GM21786 (cell line): ENCODE results near the gene SLC40A1.

Experiments used
- ATAC-seq: cut with Tn5 transposase; IDR thresholded peaks from one replicate; pipeline ENCODE4 v1.9.1; 2021; ENCODE audit not compliant: unreplicated experiment

The SLC40A1 gene

DNA sequence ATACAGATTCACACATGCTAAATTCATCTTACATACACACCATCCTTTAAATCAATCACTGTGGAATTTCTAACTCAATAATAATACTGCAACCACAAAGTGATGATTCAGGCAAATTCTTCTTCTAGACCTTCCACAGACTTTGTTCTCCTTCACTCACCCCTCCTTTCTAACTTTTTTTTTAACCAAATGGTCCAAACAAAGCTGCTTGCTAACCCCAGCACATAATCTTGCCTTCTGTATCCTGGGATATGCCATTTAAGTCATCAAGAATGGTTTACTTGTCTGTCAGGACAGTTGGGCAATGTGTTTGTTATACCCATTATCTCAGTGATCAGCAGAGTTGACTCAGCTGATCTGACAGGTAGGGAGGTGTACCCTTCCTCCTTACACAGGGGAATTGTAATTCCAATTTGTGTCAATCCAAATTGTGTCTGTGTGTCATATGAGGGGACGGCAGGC lies 10.0 kb downstream of the SLC40A1 start:
- no peak for ATAC-seq

DNA sequence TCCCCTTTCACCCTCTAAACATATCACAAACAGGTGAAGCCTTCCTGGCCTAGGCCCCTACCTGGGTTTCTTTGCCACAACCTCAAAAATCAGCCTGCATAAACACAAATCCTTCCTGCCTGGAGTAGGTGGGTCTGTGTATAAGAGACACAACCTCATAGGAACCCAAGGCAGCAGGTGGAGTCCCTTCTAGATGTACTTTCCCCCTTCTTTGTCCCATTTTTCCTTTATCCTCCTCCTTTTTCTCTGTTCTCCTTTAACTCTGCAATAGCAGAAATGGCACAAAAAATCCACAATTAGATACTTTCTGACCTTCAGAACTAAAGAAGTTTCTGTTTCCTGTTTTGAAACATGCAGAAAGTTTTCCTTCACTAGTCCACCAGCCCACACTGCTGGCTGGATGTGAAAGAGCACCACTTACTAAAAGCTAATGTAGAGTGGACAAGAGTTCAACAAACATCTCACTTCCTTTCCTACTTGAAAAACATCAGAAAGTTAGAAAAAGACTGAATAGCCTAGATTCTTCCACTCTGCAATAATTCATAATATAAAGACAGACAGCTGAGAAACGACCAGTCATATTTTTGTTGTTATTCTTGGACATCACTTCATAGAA lies 11.2 kb downstream of the SLC40A1 start:
- ATAC-seq = peak; percentile 66

DNA sequence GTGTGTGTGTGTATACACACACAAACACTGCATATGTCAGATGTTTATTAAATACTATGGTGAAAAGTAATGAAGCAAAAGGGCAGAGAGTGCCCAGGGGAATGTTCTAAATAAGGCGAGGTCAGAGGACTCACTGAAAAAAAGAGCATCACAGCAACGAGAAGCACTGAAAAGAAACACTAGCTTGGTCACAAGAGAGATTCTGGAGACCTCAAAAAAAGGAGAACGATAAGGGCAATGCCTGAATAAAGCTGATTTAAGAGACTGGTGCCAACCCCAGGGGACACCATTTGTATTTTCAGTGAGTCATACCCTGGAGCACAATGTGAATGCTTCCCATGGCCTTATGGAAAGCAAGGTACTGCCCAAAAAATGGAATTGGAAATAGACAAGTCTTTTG lies 14.5 kb downstream of the SLC40A1 start:
- no peak for ATAC-seq

DNA sequence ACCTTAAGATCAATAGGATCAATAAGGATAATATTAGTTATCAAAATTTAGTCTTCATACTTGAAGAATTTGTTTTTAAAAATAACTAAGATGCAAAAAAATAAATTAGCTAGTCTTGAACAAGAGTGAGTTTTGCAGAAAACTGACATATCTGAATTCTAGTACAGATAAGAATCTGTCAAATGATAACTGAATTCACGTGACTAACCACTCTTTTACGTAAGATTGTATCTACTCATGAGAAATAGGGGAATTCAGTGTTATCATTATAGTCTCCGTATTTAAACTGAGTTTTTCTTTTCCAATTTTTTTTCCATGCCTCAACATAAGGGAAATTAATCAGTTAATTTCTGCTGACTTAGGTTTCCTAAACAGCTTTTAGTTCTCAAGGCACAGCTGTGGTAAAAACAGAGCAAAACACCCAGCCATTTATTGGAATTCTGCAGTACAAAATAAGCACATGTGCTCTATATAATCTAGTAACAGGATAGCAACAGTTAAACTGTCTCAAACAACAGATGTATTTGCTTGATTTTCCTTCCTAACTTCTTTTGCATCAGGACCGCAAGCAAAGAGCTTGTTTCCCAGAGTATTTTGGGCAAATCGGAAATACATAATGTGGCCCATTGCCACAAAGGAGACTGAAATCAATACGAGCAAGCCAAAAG lies 19.1 kb downstream of the SLC40A1 start:
- no peak for ATAC-seq

DNA sequence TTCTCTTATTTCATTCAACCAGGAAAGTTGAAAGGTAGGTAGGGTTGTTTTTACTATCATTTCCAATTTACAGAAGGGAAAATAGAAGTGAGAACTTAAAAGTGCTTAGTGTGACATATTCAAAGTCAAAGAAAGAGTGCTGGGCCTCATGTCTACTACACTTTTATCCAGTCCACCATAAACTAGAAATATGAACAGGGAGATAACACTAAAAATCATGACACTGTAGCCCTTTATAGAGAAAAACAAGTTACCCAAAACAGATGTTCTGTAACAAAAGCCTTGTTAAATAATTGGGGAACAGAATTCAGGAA lies 20.4 kb downstream of the SLC40A1 start:
- ATAC-seq = no peak

DNA sequence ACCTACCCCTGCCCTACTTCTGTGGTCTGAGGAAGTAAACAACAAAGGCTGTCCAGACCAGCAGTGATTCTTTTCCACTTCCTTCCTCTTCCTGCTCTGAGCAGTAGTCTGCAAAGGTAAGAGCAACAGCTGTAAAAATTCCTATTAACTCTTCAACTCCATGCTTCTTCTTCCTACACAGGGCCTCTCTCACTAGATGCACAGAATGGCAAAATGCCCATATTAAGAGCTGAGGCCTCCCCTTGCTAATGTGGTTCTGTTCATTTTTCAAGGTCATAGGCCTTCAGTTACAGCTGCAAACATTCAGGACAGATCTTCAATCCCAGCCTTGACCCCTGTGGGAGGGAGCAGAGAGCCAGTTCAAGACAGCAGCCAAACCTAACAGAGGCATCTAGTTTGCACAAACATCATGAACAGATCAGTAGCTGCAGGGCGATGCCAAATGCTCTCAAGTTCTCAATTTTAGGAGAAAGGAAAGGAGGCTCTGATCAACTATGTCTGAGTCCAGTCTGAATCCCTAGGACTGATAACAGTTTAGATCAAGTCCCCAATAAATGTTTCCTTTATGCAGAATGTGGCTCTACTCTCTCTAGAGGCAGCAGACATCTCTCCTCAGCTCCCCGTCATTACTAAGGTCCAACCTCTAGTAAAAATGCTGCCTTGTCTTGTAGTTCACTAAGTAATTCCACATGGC lies 20.9 kb downstream of the SLC40A1 start:
- ATAC-seq = no peak

DNA sequence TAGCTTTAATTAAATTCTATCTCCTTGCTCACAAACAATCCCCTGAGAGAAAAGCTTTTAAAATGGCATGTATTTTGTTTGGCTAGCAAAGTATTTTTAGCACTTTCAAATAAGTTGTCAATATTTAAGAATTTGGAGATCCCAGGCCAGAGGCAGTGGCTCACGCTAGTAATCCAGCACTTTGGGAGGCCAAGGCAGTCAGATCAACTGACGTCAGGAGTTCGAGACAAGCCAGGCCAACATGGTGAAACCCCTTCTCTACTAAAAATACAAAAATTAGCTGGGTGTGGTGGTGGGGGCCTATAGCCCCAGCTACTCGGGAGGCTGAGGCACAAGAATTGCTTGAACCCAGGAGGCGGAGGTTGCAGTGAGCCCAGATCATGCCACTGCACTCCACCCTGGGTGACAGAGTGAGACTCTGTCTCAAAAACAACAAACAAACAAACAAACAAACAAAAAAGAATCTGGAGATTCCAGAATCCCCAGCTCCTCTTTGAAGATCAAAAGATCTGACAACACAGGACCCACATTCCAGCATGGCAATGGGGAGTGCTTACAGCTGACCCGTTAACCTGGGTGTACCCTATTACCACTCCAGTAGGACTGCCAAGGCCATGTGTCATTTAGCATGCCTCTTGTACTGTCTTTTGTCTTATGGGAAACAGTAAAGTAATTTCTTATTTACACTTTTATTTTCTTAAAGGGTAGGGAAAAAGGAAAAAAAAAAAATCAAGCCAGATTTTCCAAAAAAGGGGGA lies 21.9 kb downstream of the SLC40A1 start:
- ATAC-seq = no peak

DNA sequence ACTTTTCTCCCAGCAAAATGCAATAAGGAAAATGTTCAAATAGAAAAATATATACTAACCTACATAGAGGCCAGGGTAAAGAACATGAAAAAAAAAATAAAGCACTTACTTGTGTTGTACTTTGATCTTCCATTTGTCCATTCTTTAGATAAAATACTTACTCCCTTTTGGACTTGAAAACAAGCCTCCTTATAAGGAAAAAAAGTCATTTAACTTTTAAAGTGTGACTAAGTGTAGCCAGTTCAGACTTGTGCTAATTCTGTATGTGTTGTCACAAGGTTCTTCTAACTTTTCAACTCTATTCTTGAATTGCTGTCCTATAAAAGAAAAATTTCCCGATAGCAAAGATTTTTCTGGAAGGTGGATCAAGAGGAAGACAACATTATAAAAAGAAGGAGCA lies 23.2 kb downstream of the SLC40A1 start:
- no peak for ATAC-seq

DNA sequence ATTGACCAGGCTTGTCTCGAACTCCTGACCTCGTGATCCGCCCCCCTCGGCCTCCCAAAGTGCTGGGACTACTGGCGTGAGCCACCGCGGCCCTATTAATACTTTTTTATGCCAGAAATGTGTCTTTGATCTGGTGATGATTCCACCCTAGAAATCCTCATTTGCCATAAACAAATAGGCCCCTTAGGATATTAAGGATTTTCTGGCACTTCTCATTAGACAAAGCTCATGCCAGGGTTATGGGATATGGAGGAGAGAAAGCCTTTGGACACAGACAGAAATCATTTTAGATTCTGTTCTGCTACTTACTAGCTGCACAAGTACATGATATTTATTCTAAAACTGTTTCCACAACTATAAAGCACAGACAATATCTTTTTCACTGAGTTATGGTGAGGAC lies 24.1 kb downstream of the SLC40A1 start:
- ATAC-seq = no peak

DNA sequence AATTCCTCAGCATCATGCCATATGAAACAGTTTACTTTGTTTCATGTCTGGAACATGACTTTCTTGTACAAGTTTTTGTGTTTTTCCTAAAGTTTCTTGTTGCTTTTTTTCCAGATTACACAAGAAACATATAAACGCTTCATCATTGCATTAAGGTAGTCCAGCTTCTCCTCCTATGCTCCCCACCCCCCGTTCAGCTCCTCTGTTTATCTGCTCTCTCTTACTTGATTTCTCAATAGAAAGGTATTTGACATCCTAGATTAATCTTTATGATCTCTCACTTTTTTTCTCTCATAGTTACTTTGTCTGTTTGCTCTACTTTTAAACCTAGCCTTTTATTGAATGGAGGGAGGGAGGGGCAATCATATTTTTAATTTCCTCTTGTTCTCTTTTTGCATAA lies 25.4 kb downstream of the SLC40A1 start:
- ATAC-seq = no peak

DNA sequence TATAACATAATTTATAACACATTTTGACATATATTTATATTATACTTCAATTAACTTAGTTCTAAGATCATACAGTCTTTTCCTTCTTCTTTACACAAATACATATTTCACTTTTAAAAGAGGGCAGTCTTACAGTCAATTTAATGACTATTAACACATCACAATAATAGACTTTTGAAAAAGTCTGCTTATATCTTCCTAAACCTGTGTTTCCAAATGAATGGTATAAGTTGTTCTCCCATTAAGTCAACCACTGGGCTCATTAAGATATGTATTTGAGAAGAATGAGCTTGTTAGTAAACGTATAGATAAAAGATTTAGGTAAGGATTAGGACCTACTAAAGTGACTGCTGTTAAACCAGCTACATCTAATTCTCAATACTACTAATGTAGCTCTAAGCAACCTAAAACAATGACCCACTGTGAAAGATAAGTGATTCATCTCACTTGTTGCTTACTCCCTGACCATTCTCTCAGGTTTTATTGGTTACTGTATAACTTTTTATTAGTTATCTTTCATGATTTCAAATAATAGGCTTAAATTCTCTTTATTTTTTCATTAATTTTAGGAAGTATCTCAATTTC lies 27.0 kb downstream of the SLC40A1 start:
- no peak for ATAC-seq

DNA sequence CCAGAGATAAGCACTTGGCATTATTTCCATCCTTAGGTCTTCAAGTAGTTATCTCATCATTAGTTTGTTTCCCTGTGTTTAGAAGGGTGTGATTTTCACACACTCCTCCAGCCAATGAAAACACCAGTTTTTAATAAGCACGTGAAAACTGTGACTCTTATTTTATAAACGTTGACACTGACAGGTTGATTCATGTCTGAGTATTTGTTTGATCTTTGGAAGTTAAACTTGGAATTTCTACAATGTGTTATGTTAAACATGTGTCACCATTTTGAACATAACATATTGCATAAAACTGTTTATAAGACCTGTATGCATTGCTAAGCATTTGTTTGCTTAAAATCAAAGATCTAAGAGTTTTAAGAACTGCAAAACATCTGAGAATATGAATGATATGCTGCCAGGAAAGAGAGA lies 27.6 kb downstream of the SLC40A1 start:
- ATAC-seq = no peak

DNA sequence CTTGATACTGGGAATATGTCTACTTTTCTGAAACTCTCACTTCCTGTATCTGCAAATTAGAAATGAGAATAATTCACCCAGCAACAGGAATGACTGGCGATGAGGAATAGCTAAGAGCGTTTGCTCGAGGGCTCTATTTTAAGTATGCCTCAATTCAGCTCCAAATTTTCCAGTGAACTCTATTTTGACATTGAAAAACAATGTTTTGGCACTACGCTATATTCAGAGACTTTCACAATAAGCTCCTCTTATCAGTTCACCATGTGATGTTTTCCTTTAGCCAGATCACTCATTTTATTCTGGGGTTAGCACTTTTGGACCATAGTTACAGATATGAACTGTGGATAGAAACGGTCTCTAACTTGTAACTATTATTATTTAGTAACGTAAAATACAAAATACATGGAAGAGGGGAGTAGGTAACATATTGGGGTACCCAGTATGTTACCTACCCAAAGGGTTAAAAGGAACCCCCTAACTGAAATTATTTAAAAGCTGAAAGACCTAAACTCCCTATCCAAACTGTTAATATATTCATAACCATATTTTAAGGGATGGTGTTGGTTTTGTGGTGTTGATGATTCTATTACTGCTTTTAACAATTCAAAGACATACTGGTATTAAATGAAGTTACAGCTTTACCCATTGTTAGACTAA lies 28.1 kb downstream of the SLC40A1 start:
- ATAC-seq = no peak

DNA sequence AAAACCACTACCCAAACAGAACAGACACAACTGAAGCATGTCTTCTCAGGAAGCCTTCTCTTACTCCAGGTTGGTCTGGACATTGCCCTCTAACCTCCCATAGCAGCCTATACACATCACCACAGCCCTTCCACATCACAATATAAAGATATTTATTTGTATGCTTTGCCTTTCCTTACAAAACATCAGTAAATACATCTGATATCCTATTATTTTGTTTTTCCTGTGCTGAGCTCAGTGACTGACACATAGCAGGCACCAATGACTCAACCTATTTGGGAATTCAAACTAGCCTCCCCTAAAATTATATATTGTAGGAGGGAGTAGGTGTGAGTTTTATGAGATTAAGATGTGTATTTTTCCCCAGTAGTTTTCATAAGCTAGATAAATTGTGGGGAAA lies 28.8 kb downstream of the SLC40A1 start:
- ATAC-seq = no peak

DNA sequence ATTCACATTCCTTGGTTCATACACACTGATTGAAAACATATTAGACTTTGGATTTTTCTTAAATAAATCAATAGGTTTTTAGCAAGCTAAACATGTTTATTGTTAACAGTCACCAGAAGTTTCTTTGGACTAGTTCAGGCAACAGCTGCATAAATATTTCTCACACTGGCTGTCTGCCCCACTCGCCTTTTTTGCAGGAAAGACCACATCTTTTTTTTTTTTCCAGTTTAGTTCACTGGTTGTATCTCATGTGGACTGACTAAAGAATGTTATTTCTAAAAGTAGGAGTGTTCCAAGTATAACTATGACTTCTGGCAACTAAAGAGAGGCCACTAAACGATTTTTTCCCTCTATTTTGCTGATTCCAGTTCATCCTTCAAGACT lies 31.1 kb downstream of the SLC40A1 start:
- ATAC-seq = no peak

DNA sequence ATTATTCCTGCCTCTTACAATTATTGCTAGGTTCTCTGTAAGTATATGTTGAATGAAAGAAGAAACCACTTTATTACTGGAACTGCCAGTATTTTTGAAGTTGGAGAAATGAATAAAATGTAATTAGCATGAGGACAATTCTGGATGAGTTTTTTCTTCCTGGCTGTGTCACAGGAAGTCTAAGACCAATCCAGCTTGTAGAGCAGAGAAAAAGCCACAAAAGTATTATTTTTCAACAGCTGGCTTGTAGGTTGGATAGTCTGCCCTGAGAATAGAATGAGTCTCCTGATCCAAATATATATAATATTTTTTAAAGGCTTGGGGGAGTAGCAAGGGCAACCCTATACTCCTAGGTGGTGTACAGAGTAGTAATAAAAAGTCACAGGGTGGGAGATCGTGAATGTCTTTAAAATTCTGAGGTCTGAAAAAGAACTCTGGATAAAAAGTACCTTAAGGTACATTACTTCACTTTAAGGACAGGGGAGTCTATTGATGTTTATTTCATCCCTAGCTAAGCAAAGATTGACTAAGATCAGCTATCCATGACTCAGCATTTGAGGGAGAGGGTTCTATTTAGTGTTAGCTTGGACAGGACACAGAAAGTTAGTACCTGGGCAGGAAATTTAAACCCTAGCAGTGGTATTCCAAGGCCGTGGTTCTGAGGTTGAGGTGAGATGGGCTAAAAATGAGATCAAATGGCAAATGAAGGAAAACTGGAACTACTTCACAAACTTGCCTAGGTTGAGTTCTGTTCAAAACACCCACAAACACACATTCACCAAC lies 31.7 kb downstream of the SLC40A1 start:
- ATAC-seq = no peak

DNA sequence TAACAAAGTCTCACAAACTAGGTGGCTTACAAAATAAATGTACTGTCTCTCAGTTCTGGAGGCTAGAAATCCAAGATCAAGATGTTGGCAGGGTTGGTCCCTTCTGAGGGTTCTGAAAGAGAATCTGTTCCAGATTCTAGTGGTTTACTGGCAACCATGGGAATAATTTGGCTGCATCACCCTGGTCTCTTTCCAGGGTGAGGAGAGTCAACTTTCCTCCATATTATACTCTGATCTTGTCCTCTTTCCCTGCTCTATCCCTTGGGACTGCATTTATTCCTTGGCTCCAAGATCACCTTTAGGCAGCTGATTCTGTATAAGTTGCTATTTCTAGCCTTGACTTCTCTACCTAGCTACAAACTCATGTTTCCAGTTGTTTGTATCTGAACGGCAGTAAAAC lies 35.2 kb downstream of the SLC40A1 start:
- ATAC-seq = no peak

DNA sequence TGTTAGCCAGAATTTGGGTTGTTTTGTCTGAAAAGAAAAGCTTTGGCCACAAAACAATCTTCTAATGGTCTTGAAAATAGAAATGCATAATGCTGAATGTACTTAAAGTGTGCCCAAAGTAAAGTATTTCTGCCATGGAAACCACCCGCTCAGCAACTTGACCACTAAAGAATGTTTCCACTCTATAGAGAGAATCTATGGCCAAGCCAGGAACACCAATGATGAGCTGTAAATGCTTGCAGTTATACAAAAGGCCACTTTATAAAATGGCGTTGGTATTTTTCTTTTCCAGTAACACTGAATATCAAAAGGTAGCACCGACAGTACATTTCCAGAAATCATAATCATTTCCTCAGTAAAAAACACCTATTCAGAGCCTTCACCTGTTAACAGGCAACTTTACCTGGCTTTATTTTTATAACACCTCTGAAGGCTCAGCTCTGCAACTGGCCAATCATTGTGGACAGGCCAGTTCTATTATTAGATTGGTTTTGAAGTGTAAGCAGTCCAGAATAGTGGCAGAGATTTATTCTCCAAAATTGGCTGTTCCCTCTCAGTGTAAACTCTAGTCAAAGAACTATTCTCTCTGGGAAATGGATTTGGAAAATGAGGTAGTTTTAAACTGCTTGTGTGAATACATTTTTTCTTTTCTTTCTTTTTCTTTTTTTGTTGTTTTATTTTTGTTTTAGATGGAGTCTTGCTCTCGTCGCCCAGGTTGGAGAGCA lies 36.1 kb downstream of the SLC40A1 start:
- ATAC-seq = no peak

DNA sequence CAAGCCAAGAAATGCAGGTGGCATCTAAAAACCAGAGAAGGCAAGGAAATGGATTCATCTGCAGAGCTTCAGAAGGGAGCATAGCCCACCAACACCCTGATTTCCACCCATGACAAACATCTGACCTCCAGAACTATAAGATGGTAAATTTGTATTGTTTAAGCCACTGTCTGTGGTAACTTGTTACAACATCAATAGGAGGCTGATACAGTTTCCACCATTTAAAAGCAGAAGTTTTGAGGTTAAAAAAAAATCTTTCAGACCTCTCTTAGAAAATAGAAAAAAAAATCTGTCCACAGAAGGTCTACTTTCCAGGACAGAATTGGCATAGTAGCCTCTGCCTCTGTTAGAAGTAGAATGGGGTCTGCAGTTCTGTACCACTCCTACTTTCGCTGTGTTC lies 37.2 kb downstream of the SLC40A1 start:
- ATAC-seq = no peak
